SU-DHL-6 (cell line): ENCODE measurements around the gene TTLL8.

ENCODE experiments used
- H2AFZ ChIP-seq: fragments of 200-600 bp; sonication (generic); 2 replicates; pipeline ENCODE4 v1.6.1; 2014; ENCODE audit warnings: low read depth, mild to moderate bottlenecking, moderate library complexity, mixed read lengths, antibody characterized with exemption, low read length; ENCODE audit not compliant: severe bottlenecking
- H3F3A ChIP-seq: fragments of 200-600 bp; shearing (Covaris generic); 2 replicates; pipeline ENCODE4 v1.6.0; 2016; ENCODE audit warnings: antibody characterized with exemption, mild to moderate bottlenecking; ENCODE audit not compliant: insufficient read depth
- H3K27ac ChIP-seq: fragments of 200-600 bp; sonication (generic); 2 replicates; pipeline ENCODE4 v1.5.1; 2016; ENCODE audit warnings: low read depth, mild to moderate bottlenecking, low read length, moderate library complexity, mixed read lengths
- H3K27me3 ChIP-seq: fragments of 200-600 bp; sonication (generic), shearing (Covaris generic); 2 replicates; pipeline ENCODE4 v1.6.0; 2014; ENCODE audit warnings: mild to moderate bottlenecking, low read length
- H3K36me3 ChIP-seq: fragments of 200-600 bp; sonication (generic); 2 replicates; pipeline ENCODE4 v1.6.1; 2014; ENCODE audit warnings: mild to moderate bottlenecking, low read length, mixed read lengths
- H3K4me2 ChIP-seq: fragments of 300-600, 200-600 bp; shearing (Covaris generic), sonication (generic); 2 replicates; pipeline ENCODE4 v1.6.0; 2014; ENCODE audit warnings: low read length, low read depth, mild to moderate bottlenecking; ENCODE audit not compliant: poor library complexity, severe bottlenecking
- H3K4me3 ChIP-seq: fragments of 200-600 bp; sonication (generic); 2 replicates; pipeline ENCODE4 v1.5.1; 2014; ENCODE audit warnings: antibody characterized with exemption, low read length, mild to moderate bottlenecking, mixed read lengths; ENCODE audit not compliant: insufficient read depth, poor library complexity, severe bottlenecking
- H3K79me2 ChIP-seq: fragments of 200-600 bp; sonication (generic); 2 replicates; pipeline ENCODE4 v1.6.1; 2014; ENCODE audit warnings: mild to moderate bottlenecking, low read length, moderate library complexity; ENCODE audit not compliant: insufficient read depth
- H3K9ac ChIP-seq: fragments of 200-600 bp; sonication (generic); 2 replicates; pipeline ENCODE4 v1.7.0; 2014; ENCODE audit warnings: mild to moderate bottlenecking, low read length
- H3K9me2 ChIP-seq: fragments of 200-600 bp; sonication (generic); replicated peaks from 2 replicates; pipeline ENCODE4 v1.6.1; 2014; ENCODE audit warnings: low read length; ENCODE audit not compliant: insufficient read depth
- H3K9me3 ChIP-seq: fragments of 200-600 bp; sonication (generic); 2 replicates; pipeline ENCODE4 v1.6.1; 2014; ENCODE audit warnings: low read length, mixed read lengths; ENCODE audit not compliant: insufficient read depth
- H4K20me1 ChIP-seq: fragments of 200-600 bp; sonication (generic); 2 replicates; pipeline ENCODE4 v1.6.1; 2014; ENCODE audit warnings: low read depth, mild to moderate bottlenecking, antibody characterized with exemption, low read length, moderate library complexity, mixed read lengths
- EZH2phosphoT487 ChIP-seq: fragments of 200-600 bp; sonication (generic), shearing (Covaris generic); conservative IDR thresholded peaks from 2 replicates; pipeline ENCODE4 v1.6.1; 2018; ENCODE audit warnings: mild to moderate bottlenecking, antibody characterized with exemption, low read length, moderate library complexity, mixed read lengths
- TF ChIP-seq, protein P1 (sequence below): fragments of 200-600 bp; sonication (generic); IDR thresholded peaks from one replicate; pipeline ENCODE4 v1.5.1; 2017; ENCODE audit warnings: antibody characterized with exemption, mild to moderate bottlenecking, low read length, moderate library complexity; ENCODE audit not compliant: insufficient read depth, poor library complexity, severe bottlenecking

The TTLL8 gene

GRCh38 chr22:50082961-50083461, 24.9 kb upstream of the TTLL8 start:
- TF ChIP-seq, protein P1, sequence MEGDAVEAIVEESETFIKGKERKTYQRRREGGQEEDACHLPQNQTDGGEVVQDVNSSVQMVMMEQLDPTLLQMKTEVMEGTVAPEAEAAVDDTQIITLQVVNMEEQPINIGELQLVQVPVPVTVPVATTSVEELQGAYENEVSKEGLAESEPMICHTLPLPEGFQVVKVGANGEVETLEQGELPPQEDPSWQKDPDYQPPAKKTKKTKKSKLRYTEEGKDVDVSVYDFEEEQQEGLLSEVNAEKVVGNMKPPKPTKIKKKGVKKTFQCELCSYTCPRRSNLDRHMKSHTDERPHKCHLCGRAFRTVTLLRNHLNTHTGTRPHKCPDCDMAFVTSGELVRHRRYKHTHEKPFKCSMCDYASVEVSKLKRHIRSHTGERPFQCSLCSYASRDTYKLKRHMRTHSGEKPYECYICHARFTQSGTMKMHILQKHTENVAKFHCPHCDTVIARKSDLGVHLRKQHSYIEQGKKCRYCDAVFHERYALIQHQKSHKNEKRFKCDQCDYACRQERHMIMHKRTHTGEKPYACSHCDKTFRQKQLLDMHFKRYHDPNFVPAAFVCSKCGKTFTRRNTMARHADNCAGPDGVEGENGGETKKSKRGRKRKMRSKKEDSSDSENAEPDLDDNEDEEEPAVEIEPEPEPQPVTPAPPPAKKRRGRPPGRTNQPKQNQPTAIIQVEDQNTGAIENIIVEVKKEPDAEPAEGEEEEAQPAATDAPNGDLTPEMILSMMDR = no peak
- no peak for TF ChIP-seq EZH2phosphoT487
- Histone ChIP-seq H3K9ac (no peak overlapping the region), H3K27ac (no peak overlapping the region), H2AFZ (no peak overlapping the region), H3K4me3 (no peak overlapping the region), H3K79me2 (no peaks in the 10 kb centered on the region), H3K27me3 (no peaks in the 10 kb centered on the region), H3K36me3 (no peaks in the 10 kb centered on the region), H4K20me1 (no peaks in the 10 kb centered on the region), H3F3A (no peaks in the 10 kb centered on the region), H3K9me3 (no peaks in the 10 kb centered on the region), H3K4me2 (no peak overlapping the region), H3K9me2 (no peaks in the 10 kb centered on the region)

- Histone ChIP-seq H3K79me2 (no peaks in the 10 kb centered on the region), H3K9me2 (no peaks in the 10 kb centered on the region), H3K9ac (no peak overlapping the region), H3K27me3 (no peaks in the 10 kb centered on the region), H4K20me1 (no peaks in the 10 kb centered on the region), H3K27ac (no peak overlapping the region), H3K9me3 (no peaks in the 10 kb centered on the region), H3K4me3 (no peak overlapping the region), H2AFZ (no peak overlapping the region), H3K36me3 (no peaks in the 10 kb centered on the region), H3K4me2 (no peak overlapping the region), H3F3A (no peaks in the 10 kb centered on the region)
- no peak for TF ChIP-seq EZH2phosphoT487
- TF ChIP-seq, protein P1 = no peak
Measured at GRCh38 chr22:50082197-50082715, 24.2 kb upstream of the TTLL8 start.

GRCh38 chr22:50081426-50082196, 23.5 kb upstream of the TTLL8 start:
- TF ChIP-seq, protein P1 = no peak
- TF ChIP-seq EZH2phosphoT487 = no peak
- Histone ChIP-seq H3K9ac (no peak overlapping the region), H3K27me3 (no peaks in the 10 kb centered on the region)

More at GRCh38 chr22:50081426-50082196, 23.5 kb upstream of the TTLL8 start:
- H3K9me3 ChIP-seq = no peaks in the 10 kb centered on the region
- no peaks in the 10 kb centered on the region for H3K9me2 ChIP-seq
- no peak overlapping the region for H2AFZ ChIP-seq
- H3K36me3 ChIP-seq = no peaks in the 10 kb centered on the region
- no peaks in the 10 kb centered on the region for H3F3A ChIP-seq
- no peaks in the 10 kb centered on the region for H3K79me2 ChIP-seq
- no peak overlapping the region for H3K27ac ChIP-seq
- H4K20me1 ChIP-seq = no peaks in the 10 kb centered on the region
- H3K4me3 ChIP-seq = no peak overlapping the region
- H3K4me2 ChIP-seq = no peak overlapping the region
